Natural killer cell (primary cell): Measurements from ENCODE around the gene MMP11. TPM values are rescaled to one million over a fixed set of nuclear protein-coding genes. Genes with fewer than 3 reads are reported as not detected.

Experiments
- ATAC-seq, 3 donors: fragments of 150-1000 bp in 2 of 3; fragments of 200-7000 bp in 1 of 3; cut with Tn5 transposase; 1 replicate in 1 of 3; 2 replicates in 2 of 3; pipeline ENCODE4 v1.10.0; 2021; ENCODE audit warnings: mild to moderate bottlenecking in 2 of 3, moderate library complexity in 2 of 3
- DNase-seq, 2 donors: peaks; one replicate each; pipeline versions ENCODE4 v3.0.0 to v3.0.0-alpha.2; 2013 to 2021; ENCODE audit warnings: mixed read lengths in 1 of 2
- H3K27ac ChIP-seq: one replicate; pipeline ENCODE4 v1.5.1; 2013; ENCODE audit warnings: mild to moderate bottlenecking, low read length
- H3K27me3 ChIP-seq: one replicate; pipeline ENCODE4 v1.6.1; 2013; ENCODE audit warnings: low read length; ENCODE audit not compliant: control insufficient read depth, insufficient read depth
- H3K36me3 ChIP-seq: one replicate; pipeline ENCODE4 v1.6.1; 2013; ENCODE audit warnings: low read length; ENCODE audit not compliant: control insufficient read depth, insufficient read depth
- H3K4me1 ChIP-seq: one replicate; pipeline ENCODE4 v1.6.1; 2013; ENCODE audit warnings: low read length; ENCODE audit not compliant: control insufficient read depth, insufficient read depth
- H3K4me3 ChIP-seq: one replicate; pipeline ENCODE4 v1.5.1; 2013; ENCODE audit warnings: low read length
- H3K9me3 ChIP-seq: one replicate; pipeline ENCODE4 v1.6.1; 2013; ENCODE audit warnings: low read length; ENCODE audit not compliant: control insufficient read depth, insufficient read depth
- H3K27ac Mint-ChIP-seq, 2 donors: one replicate each; pipeline ENCODE4 v1.8.0; 2022; ENCODE audit warnings: mild to moderate bottlenecking in 2 of 2, mixed read lengths in 2 of 2, moderate library complexity in 1 of 2
- H3K27me3 Mint-ChIP-seq, 2 donors: one replicate each; pipeline ENCODE4 v1.8.0; 2022; ENCODE audit warnings: low read depth in 2 of 2, mixed read lengths in 2 of 2
- H3K36me3 Mint-ChIP-seq: one replicate; pipeline ENCODE4 v1.8.0; 2022; ENCODE audit warnings: mixed read lengths
- H3K4me1 Mint-ChIP-seq, 2 donors: one replicate each; pipeline ENCODE4 v1.8.0; 2022; ENCODE audit warnings: mixed read lengths in 2 of 2
- H3K4me3 Mint-ChIP-seq: one replicate; pipeline ENCODE4 v1.8.0; 2022; ENCODE audit warnings: mild to moderate bottlenecking, moderate library complexity, mixed read lengths
- H3K9me3 Mint-ChIP-seq, 2 donors: one replicate each; pipeline ENCODE4 v1.8.0; 2022; ENCODE audit warnings: mixed read lengths in 2 of 2
- WGBS: methylation state at CpG from one replicate; pipeline ENCODE4 v1.1.7; 2013; ENCODE audit warnings: missing lambda C conversion rate; ENCODE audit not compliant: insufficient coverage; 5-methylcytosine and 5-hydroxymethylcytosine counted together
- intact Hi-C: fragments of 100-400 bp; cut with micrococcal nuclease; formaldehyde crosslinking; loops from one replicate; pipeline ENCODE4 v1.14.2; 2022
- total RNA-seq, 4 donors: library from RNA; stranded (reverse); fragments of 120-200 nt in 1 of 4; gene quantifications; one replicate each; pipeline versions ENCODE4 v1.2.3 to v1.2.4, GENCODE V29; 2013 to 2022
- TF ChIP-seq, protein P1 (sequence below): fragments of 200-600 bp; IDR thresholded peaks from one replicate; pipeline ENCODE4 v1.8.0; 2022; ENCODE audit warnings: antibody characterized with exemption

Gene MMP11
- total RNA-seq, 3 donors from 2014 or later (not counting 1 experiment from before 2014, with no cell fraction given), result 0.71 to 1.7 (median 0.91) TPM

DNA sequence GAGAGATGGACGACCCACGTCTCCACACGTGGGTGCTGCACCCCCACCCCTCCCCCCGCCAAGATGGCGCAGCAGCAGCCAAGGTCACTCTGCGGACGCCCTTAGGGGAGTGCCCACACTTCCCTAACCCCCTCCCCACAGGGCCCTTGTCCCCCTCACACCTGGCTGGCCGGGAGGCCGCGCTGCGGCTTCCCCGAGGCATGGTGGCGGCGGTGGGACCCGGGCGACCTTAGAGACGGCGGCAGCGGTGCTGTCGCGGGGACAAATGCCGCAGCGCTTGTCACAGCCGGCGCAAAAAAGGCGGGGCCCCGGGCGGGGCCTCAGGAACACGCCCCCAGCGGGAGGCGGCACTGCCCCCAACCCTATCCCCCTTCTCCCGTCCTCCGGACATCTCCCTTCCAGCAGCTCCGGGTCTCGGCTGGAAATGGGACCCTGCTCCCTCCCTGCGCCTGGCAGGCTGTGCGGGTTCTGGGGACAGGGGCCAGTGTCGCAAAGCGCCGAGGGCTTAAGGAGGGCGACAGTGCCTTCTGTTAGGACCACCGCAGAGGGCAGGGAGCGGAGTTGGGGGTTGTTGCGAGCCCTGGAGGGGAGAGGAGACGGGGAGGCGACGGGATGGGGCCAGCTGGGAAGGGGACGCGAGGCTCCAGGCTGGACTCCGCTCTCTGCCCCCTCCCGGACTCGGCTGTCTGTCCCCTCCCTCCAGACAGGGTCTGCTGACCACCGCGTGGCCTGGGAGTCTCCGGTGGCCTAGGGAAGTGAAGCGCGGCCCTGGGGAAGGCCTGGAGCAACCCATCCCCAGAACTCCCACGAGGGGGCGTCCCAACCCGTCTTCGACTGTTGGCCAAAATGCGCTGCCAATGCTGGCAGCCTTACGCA lies 4.7 kb upstream of the MMP11 start, which contains the start of gene CHCHD10:
Gene CHCHD10, minus strand, starts transcription at position 300 of the 876 bp plus-strand sequence. Its CDS starts 98 bp downstream, at position 202.
- peak within 1 kb of the TSS in 1 of 2 donors; percentile 72 for H3K27ac Mint-ChIP-seq
- H3K36me3 ChIP-seq, result no peaks in the 10 kb centered on the region
- H3K4me3 ChIP-seq, result peak within 1 kb of the TSS; percentile 57
- no peaks in the 10 kb centered on the region for H3K27me3 ChIP-seq
- H3K4me1 ChIP-seq, result peaks cover 77% of the 10 kb centered on the region
- ATAC-seq (peak; percentile 70 to 82 (median 72)), DNase-seq (peak; percentile 73 to 83)
- no peaks in the 10 kb centered on the region for H3K27me3 Mint-ChIP-seq
- H3K4me1 Mint-ChIP-seq, result peaks cover 16 to 42% of the 10 kb centered on the region in 2 donors
- TF ChIP-seq, protein P1, sequence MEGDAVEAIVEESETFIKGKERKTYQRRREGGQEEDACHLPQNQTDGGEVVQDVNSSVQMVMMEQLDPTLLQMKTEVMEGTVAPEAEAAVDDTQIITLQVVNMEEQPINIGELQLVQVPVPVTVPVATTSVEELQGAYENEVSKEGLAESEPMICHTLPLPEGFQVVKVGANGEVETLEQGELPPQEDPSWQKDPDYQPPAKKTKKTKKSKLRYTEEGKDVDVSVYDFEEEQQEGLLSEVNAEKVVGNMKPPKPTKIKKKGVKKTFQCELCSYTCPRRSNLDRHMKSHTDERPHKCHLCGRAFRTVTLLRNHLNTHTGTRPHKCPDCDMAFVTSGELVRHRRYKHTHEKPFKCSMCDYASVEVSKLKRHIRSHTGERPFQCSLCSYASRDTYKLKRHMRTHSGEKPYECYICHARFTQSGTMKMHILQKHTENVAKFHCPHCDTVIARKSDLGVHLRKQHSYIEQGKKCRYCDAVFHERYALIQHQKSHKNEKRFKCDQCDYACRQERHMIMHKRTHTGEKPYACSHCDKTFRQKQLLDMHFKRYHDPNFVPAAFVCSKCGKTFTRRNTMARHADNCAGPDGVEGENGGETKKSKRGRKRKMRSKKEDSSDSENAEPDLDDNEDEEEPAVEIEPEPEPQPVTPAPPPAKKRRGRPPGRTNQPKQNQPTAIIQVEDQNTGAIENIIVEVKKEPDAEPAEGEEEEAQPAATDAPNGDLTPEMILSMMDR, result peak; percentile 65
- peak within 1 kb of the TSS; percentile 49 for H3K27ac ChIP-seq
- intact Hi-C loops, result loop anchor here (5.0 kb wide), 1 partner anchor 79 kb away; no protein-coding TSS in a partner anchor
- H3K4me3 Mint-ChIP-seq, result peak within 1 kb of the TSS; percentile 78
- H3K9me3 ChIP-seq, result no peaks in the 10 kb centered on the region
- no peaks in the 10 kb centered on the region for H3K9me3 Mint-ChIP-seq
- WGBS, result 1% methylated on average over 63 of the region's 63 CpGs
- H3K36me3 Mint-ChIP-seq, result no peaks in the 10 kb centered on the region

DNA sequence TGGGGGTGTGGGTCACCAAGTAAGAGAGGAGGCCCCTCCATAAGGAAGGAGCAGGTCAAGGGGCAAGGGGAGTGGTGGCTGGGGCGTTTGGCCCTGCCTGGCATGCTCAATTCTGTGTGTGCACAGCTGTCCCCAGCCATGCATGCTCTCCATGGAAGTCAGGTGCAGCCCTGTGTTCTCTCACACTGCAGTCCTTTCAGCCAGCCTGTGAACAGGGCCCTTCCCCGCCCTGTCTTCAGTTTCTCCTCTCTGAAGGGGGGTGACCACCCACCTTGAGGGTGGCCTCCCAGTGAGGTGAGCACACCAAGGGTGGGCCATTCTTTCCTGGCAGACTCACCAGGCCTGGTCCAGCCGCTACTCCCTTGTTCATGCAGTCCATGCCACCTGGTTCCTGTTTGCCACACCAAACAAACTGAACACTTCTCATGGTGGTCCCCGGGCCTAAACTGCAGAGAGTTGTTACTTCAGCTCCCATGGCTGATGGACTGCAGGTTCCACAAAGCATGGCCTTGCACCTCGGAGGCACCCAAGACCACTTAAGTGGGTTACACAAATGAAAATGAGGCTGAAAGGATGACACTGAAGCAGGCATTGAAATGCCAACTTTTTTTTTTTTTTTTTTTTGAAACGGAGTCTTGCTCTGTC lies 3.2 kb upstream of the MMP11 start:
- peaks cover 10 to 38% of the 10 kb centered on the region in 2 donors for H3K4me1 Mint-ChIP-seq
- Histone ChIP-seq H3K4me3 (no peak overlapping the region), H3K27me3 (no peaks in the 10 kb centered on the region), H3K4me1 (peaks cover 65% of the 10 kb centered on the region), H3K36me3 (no peaks in the 10 kb centered on the region), H3K27ac (no peak overlapping the region), H3K9me3 (no peaks in the 10 kb centered on the region)
- ATAC-seq (no peak), DNase-seq (no peak)
- H3K4me3 Mint-ChIP-seq, result peak overlapping the region; percentile 28
- WGBS, result 56% methylated on average over 6 of the region's 6 CpGs
- intact Hi-C loops, result loop anchor here (5.0 kb wide), 1 partner anchor 78 kb away; no protein-coding TSS in a partner anchor
- H3K36me3 Mint-ChIP-seq, result no peaks in the 10 kb centered on the region
- TF ChIP-seq, protein P1, result no peak
- H3K27ac Mint-ChIP-seq, result no peak overlapping the region
- H3K27me3 Mint-ChIP-seq, result no peaks in the 10 kb centered on the region
- no peaks in the 10 kb centered on the region for H3K9me3 Mint-ChIP-seq

DNA sequence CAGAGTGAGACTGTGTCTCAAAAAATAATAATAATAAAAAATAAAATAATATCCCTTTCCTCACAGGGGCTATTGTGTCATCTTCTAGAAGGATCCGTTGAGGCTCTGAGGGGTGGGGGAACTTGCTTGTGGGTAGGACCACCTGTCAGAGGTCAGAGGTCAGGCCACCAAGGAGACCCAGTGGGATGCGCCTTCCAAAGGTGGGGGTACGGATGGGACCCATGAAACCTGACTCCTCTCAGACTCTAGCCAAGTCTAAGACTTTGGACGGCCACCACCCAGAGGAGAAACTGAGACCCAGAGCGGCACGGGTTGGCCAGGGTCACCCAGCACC lies 367 bp upstream of the MMP11 start:
- no peak for ATAC-seq
- Histone ChIP-seq H3K36me3 (no peaks in the 10 kb centered on the region), H3K9me3 (no peaks in the 10 kb centered on the region), H3K4me3 (peak overlapping the region; percentile 22), H3K4me1 (peaks cover 36% of the 10 kb centered on the region), H3K27ac (no peak overlapping the region), H3K27me3 (no peaks in the 10 kb centered on the region)
- Mint-ChIP-seq H3K36me3 (no peaks in the 10 kb centered on the region), H3K27me3 (no peaks in the 10 kb centered on the region), H3K4me1 (peaks cover 0 to 19% of the 10 kb centered on the region in 2 donors), H3K9me3 (no peaks in the 10 kb centered on the region), H3K27ac (no peak overlapping the region), H3K4me3 (peak overlapping the region; percentile 67)
- intact Hi-C loops, result loop anchor here (2.0 kb wide), 1 partner anchor 15 kb away; the partner anchor contains the start of gene SMARCB1
- 41% methylated on average over 6 of the region's 6 CpGs for WGBS
- no peak for DNase-seq
- TF ChIP-seq, protein P1, result no peak
